MG63 (cell line): ENCODE data around the gene ATP2C2. TPM values are rescaled to one million over a fixed set of nuclear protein-coding genes. Genes with fewer than 3 reads are reported as not detected.

Experiments used
- DNase-seq: peaks from one replicate; pipeline ENCODE4 v3.0.0-alpha.2; 2020
- H3K27me3 ChIP-seq: fragments of 250-450 bp; sonication (Bioruptor Pico); 2 replicates; pipeline ENCODE4 v1.5.1; 2020; ENCODE audit warnings: mild to moderate bottlenecking, moderate library complexity
- H3K36me3 ChIP-seq: fragments of 250-450 bp; sonication (Bioruptor Pico); 2 replicates; pipeline ENCODE4 v1.5.1; 2020; ENCODE audit warnings: mild to moderate bottlenecking, moderate library complexity
- H3K4me3 ChIP-seq: fragments of 250-450 bp; sonication (Bioruptor Pico); 2 replicates; pipeline ENCODE4 v1.5.1; 2020; ENCODE audit warnings: mild to moderate bottlenecking, moderate library complexity
- H3K9me3 ChIP-seq: fragments of 250-450 bp; sonication (Bioruptor Pico); 2 replicates; pipeline ENCODE4 v1.5.1; 2020; ENCODE audit warnings: mild to moderate bottlenecking, moderate library complexity
- total RNA-seq: library from RNA; depleted of rRNA; stranded (reverse); fragments of >200 nt; shearing (Covaris generic); gene quantifications from 2 replicates; pipeline ENCODE4 v1.2.3, GENCODE V29; 2014; ENCODE audit warnings: low replicate concordance

The ATP2C2 gene
- total RNA-seq, 1 experiment from 2014 or later, result not detected

DNA sequence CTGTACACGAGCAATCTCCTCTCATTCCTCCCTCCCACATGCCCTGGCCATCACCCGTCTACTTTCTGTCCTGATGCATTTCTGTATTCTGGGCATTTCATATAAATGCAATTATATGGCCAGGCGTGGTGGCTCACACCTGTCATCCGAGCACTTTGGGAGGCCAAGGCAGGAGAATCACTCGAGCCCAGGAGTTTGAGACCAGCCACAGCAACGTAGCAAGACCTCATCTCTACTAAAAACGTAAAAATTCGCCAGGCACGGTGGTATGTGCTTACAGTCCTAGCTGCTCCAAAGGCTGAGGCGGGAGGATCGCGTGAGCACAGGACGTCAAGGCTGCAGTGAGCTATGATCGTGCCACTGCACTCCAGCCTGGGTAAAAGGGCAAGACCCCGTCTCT, 131.3 kb downstream of the ATP2C2 start:
- no peaks in the 10 kb centered on the region for H3K9me3 ChIP-seq
- no peak overlapping the region for H3K4me3 ChIP-seq
- H3K36me3 ChIP-seq, result peaks cover 10% of the 10 kb centered on the region
- no peaks in the 10 kb centered on the region for H3K27me3 ChIP-seq
- DNase-seq, result no peak

DNA sequence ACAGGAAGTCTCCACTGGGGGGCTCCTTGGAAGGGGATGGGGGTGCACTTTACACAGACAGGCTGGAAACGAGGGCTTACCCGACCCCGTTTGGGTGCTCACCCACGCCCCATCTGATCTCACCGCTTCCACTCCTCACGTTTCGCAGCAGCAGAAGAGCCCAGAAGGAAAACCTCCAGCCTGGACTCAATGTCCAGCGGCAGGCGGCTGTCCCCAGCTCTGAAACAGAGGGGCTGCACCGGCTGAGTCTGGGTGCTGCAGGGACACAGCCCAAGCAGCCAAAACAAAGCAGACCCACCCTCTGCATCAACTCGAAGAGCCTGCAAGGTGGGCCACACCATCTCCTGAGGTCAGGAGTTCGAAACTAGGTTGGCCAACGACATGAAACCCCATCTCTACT, 132.2 kb downstream of the ATP2C2 start:
- DNase-seq, result no peak
- Histone ChIP-seq H3K4me3 (no peak overlapping the region), H3K36me3 (peaks cover 10% of the 10 kb centered on the region), H3K27me3 (no peaks in the 10 kb centered on the region), H3K9me3 (no peaks in the 10 kb centered on the region)

DNA sequence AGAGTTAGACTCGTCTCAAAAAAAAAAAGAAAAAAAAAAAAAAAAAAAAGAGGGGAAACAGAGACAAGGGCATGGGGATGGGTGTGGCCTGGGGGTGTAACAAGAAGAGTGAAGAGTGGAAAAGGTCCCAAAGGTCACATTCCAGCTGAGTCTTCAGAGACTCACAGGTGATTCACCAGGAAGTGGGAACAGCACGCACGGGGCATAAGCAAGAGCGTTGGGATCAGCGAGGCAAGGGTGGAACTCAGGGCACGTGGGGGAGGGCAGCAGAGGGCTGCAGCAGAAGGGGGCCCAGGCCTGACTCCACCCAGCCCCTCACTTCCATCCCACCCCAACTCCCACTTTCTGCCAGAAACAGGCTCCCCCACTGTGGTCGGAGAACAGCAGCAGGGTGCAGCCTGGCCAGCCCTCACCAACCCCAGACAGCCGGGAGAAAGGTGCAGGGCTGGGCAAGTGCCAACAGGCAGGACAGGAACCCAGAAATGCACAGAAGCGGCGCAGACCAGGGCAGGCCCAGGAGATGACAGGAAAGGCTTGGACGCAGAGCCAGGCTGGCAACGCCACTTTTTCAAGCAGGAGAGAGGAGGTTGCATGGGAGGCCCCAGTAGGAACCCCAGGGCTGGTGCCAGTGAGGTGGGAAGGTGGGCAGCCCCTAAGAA, 132.9 kb downstream of the ATP2C2 start:
- Histone ChIP-seq H3K4me3 (no peak overlapping the region), H3K36me3 (peaks cover 8% of the 10 kb centered on the region), H3K27me3 (no peaks in the 10 kb centered on the region), H3K9me3 (no peaks in the 10 kb centered on the region)
- DNase-seq, result peak; percentile 71

DNA sequence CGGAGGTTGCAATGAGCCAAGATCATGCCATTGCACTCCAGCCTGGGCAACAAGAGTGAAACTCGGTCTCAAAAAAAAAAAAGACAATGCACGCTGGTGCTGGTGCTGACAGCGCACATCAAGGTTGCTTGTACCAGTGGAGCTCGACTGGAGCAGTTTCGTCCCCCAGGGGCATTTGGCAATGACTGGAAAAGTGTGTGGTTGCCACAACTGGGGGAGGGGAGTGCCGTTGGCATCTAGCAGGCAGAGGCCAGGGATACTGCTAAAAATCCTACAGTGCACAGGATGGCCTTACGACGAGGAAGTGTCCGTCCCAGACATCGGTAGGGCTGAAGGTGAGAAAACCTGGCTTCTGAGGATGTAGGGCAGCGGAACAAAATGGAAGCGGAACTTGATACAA, 133.7 kb downstream of the ATP2C2 start:
- no peak for DNase-seq
- peaks cover 6% of the 10 kb centered on the region for H3K36me3 ChIP-seq
- H3K27me3 ChIP-seq, result no peaks in the 10 kb centered on the region
- no peak overlapping the region for H3K4me3 ChIP-seq
- no peaks in the 10 kb centered on the region for H3K9me3 ChIP-seq

DNA sequence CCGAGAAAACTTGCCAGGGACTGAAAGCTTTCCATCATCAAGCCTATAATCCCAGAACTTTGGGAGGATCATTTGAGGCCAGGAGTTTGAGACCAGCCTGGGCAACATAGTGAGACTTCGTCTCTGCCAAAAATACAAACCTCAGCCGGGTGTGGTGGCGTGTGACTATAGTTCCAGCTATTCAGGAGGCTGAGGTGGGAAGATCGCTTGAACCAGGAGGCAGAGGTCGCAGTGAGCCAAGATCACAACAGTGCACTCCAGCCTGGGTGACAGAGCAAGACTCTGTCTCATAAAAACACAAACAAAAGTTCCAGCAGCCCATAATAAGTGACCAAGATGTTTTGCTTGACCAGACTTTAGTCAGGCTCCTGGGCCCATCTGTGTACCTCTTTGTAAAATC, 134.2 kb downstream of the ATP2C2 start:
- Histone ChIP-seq H3K36me3 (peaks cover 4% of the 10 kb centered on the region), H3K9me3 (no peaks in the 10 kb centered on the region), H3K27me3 (no peaks in the 10 kb centered on the region), H3K4me3 (no peak overlapping the region)
- peak; percentile 65 for DNase-seq

DNA sequence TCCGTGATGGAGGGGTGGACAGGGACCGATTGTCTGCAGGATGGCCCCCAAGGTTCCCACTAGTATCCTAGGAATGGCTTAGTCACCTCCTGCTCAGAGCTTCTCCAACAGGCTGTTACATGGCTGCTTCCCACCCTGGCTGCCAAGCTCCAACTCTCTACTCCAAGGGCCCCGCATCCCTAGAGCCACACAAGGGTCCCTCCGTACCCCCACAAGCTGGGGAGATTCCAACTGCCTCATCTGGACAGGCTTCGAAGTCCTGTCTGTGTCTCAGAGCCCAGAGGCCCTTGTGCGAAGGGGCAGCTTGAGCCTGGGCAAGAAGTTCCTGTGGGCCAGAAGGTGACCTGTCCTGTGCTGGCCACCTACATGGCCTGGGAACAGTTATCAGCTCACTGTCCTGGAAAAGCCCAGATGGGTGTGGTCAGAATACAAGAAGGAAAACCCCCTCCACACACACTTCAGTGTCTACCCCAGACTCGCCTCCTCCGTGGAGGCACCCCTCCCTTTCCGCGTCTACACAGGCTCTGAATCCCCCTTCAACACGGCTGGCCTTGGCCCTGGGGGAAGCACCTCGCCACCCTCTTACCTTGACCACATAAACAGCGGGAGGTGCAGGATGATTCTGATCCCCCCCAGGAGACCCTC, 135.5 kb downstream of the ATP2C2 start:
- Histone ChIP-seq H3K27me3 (no peaks in the 10 kb centered on the region), H3K4me3 (peak overlapping the region; percentile 91), H3K9me3 (no peaks in the 10 kb centered on the region), H3K36me3 (peaks cover 4% of the 10 kb centered on the region)
- DNase-seq, result peak; percentile 12

DNA sequence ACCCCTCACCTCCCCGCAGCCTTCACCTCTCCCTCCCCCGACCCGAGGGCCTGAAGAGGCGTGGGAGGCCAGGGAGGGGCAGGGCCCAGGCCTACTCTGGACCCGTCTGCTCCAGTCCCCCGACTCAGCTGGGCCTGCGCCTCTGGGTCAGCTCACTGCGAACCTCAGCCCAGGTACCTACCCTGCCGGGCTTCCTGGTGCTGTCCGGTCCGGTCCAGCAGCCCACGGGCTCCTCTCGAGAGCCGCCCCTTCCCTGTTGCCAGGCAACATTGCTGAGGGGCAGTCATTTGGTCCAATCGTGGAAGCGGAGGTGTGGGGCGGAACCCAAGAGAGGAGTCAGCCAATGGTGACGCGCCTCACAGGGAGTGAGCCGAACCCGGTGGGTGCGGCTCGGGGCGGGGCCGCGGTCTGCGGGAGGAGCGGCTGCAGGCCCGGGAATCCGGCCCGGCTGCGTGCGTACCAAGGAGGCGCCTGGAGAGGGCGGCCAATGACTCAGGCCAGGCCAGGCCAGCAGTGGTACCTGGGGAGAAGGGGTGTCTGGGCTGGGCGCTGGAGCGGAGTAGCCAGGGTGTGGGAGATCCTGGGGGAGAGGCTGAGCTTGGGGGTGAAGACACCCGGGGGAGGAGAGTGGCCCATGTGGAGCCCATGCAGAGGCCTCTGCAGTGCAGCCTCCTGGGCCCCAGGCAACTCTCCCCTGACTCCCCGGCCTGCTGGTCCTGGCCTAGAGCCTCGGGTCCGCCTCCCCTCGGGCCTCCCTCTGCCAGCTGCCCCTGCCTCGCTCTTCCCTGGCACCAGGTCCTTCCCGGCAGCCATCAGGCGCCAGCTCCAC, 136.3 kb downstream of the ATP2C2 start, which contains the start of gene MEAK7:
Gene MEAK7 (minus strand): TSS at position 240 of the 829 bp plus-strand sequence. CDS start 6,573 bp downstream, outside the sequence.
- Histone ChIP-seq H3K27me3 (no peaks in the 10 kb centered on the region), H3K36me3 (peaks cover 4% of the 10 kb centered on the region), H3K4me3 (peak within 1 kb of the TSS; percentile 91), H3K9me3 (no peaks in the 10 kb centered on the region)
- peak; percentile 97 for DNase-seq

DNA sequence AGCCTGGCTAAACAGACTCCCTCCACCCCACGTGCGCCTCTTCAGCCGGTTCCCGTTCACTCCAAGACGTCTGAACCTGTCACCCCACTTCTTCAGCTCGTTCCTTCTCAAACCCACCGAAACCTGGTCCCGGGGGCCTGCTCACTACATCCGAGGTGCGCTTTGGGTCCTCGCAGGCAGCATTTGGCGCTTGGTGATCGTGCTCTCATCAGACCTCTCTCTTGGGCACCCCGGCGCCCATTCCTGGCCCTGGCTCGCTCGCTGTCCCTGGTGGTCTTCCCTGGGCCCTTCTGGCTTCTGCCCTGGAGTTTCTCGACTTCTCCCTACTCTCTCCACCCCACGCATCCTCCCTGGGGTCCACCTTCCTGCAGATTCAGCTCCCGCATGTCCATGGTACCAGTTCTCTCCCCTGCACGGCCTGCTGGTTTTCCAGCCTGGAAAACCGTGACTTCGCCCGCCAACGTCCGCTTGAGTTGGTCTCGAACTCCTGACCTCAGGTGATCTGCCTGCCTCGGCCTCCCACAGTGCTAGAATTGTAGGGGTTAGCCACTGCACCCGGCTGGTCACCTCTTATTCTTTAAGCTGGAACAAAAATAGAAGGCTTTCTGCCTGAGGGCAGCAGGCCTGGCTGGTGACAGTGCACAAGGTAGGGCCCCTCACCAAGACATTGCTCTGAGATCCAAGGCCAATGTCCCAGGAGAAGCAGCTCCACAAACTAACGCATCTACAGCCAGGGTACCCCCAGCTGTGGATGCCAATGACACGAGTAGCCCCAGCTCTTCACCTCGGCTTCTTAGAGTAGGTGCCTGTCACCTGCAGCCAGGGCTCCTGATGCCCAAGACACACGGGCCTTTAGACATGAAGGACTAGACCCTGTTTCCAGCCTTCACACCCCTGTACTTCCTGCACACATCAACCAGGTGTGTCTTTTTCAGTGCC, 137.2 kb downstream of the ATP2C2 start:
- Histone ChIP-seq H3K27me3 (no peaks in the 10 kb centered on the region), H3K9me3 (no peaks in the 10 kb centered on the region), H3K36me3 (peaks cover 4% of the 10 kb centered on the region; the same call in 1 of the 2 replicates), H3K4me3 (peak overlapping the region; percentile 91)
- no peak for DNase-seq

DNA sequence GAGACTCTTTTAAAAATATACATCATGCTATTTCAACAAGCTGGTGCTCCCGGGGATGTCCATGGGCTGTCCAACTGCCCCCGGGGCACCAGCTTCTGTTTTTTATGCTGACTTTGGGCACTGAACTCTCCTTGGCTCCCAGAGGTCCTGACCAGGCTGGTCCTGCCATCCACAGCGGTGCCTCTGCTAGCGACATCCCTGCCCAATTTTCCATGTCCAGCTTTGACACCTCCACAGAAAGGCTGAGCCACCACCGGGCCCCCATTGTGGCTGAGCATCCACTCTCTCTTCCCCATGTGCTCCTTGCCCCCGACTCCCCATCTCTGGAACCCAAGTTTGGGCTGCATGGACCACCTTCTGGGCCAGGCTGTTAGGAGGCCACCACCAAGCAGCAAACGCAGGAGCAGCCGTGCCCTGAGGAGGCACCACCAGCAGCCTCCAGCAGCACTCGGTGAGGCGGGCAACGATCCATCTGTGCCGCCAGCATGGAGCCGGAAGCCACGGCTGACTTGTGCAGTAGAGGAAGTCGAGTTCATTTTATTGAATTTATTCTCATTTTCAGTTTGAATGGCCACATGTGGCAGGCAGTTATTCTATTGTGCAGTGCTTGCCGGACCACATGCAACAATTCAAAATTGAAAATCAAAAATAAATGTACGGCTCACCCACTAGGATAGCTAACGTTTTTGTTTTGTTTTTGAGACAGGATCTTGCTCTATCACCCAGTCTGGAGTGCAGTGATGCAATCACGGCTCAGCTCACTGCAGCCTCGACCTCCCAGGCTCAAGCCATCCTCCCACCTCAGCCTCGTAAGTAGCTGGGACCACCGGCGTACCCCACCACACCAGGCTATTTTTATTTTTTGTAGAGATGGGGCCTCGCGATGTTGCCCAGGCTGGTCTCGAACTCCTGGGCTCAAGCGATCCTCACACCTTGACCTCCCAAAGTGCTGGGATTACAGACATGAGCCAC, 139.0 kb downstream of the ATP2C2 start:
- Histone ChIP-seq H3K27me3 (no peaks in the 10 kb centered on the region), H3K4me3 (no peak overlapping the region), H3K9me3 (no peaks in the 10 kb centered on the region), H3K36me3 (peaks cover 2% of the 10 kb centered on the region; the same call in 1 of the 2 replicates)
- DNase-seq, result no peak

DNA sequence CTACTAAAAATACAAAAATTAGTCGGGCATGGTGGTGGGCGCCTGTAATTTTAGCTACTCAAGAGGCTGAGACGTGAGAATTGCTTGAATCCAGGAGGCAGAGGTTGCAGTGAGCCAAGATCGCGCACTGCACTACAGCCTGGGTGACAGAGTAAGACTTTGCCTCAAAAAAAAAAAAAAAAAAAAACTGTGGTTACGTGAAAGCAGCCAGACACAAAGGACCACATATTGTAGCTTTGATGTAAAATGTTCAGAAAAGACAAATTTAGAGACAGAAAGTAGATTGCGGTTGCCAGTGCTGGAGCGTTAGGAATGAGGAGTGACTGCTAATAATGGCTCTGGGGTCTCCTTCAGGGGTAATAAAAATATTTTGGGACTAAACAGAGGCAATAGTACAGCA, 140.2 kb downstream of the ATP2C2 start:
- H3K9me3 ChIP-seq, result no peaks in the 10 kb centered on the region
- DNase-seq, result no peak
- H3K36me3 ChIP-seq, result no peaks in the 10 kb centered on the region
- H3K27me3 ChIP-seq, result no peaks in the 10 kb centered on the region
- no peak overlapping the region for H3K4me3 ChIP-seq

DNA sequence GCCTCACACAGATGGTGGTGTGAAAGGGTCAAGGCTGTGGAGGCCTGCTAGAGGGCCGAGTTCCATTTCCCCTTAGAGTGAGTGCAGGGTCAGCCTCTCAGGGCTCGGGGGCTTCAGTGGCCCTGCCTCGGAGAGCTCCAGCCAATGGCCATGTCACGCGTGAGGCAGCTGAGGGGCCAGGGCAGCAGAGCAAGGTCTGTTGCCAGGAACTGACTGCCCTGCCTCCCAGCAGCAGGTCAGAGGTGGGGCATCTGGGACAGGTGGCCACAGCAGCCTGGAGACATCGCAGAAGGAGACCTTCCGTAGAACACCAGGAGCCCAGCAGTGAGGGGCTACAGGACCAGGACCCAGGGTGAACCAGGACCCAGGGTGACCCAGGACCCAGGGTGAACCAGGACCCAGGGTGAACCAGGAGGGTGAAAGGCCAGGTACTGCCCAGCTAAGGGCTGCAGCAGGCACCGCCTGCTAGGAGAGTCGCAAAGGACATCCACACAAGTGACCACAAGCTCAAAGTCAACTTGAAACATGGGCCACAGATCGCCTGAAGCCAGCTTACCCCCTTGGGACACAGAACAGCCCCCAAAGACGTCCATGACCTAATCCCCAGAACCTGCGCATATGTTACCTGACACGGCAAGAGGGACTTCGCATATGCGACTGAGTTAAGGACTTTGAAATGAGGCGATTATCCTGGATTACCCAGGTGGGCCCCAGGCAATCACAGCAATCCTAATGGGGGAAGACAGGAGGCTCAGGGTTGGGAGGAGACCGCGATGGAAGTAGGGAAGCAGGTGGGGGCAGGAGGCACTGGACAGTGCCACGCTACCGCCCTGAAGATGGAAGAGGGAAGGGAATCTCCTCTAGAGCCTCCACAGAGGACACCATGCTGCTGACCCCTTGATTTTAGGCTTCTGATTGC, 141.0 kb downstream of the ATP2C2 start:
- no peak for DNase-seq
- Histone ChIP-seq H3K27me3 (no peaks in the 10 kb centered on the region), H3K4me3 (no peak overlapping the region), H3K36me3 (no peaks in the 10 kb centered on the region), H3K9me3 (no peaks in the 10 kb centered on the region)

DNA sequence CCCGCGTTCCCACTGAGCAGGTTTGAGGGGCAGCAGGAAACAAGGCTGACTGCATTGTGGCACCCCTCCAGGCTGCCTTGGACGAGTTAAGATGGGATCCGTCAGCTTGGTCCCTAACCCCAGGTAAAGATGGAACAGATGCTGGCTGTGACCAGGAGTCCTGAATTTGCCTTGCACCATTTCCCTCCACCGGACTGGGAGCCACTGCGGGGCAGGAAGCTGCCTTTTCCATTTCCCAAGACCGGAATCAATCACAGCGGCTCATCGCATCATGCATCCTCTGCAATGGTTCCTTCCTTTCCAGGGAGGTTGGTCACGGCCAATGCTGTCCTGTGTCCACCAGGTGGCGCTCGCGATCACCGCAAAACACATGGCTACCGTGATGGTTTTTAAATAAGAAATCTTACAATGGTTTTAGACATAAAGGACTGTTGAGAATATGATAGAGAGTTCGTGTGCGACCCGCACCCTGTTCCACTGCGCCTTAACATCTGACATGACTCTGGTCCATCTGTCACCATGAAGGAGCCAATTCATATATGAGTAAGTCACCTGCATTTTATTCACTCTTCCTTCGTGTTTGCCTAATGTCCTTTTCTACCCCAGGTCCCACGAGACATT, 143.0 kb downstream of the ATP2C2 start:
- Histone ChIP-seq H3K27me3 (no peaks in the 10 kb centered on the region), H3K36me3 (no peaks in the 10 kb centered on the region), H3K9me3 (no peaks in the 10 kb centered on the region), H3K4me3 (no peak overlapping the region)
- DNase-seq, result peak; percentile 60

DNA sequence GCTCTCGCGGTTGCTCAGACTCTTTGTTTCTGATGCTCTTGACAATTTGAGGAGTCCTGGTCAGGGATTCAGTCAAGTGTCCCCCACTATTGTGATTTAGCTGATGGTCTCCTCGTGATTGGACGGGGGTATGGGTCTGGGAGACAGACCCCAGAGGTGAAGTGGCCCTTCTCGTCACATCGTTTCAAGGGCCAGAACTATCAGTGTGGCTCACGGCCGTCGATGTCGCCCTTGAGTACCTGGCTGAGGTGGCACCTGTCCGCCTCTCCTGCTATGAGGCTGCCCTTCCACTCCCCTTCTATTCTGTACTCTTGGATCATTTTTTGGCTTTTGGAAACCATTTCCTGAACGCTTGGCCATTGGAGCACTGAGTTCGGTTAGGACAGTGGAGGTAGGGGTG, 143.5 kb downstream of the ATP2C2 start:
- H3K36me3 ChIP-seq, result no peaks in the 10 kb centered on the region
- no peak overlapping the region for H3K4me3 ChIP-seq
- no peaks in the 10 kb centered on the region for H3K27me3 ChIP-seq
- H3K9me3 ChIP-seq, result no peaks in the 10 kb centered on the region
- no peak for DNase-seq

DNA sequence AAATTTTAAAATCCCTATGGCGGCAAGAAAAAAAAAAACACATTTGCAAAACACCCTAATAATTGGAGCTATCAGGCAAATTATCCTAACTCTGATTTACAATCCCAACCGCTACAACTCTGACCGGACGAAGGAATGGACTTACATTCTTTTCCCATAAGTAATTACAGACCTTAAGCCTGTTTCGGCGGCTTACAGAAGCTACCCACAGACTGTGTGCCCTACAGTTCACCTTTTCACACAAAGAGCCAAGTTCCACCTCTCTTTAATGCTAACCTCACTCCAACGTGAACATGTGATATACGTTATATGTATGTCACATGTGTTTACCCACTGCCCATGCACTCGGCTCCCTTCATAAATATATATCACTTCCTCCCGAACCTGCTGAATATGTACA, 144.8 kb downstream of the ATP2C2 start:
- Histone ChIP-seq H3K9me3 (no peaks in the 10 kb centered on the region), H3K36me3 (no peaks in the 10 kb centered on the region), H3K27me3 (no peaks in the 10 kb centered on the region), H3K4me3 (no peak overlapping the region)
- no peak for DNase-seq
